Type B pancreatic cell (in vitro differentiated cells): ENCODE measurements around the gene PRKN. TPM values are rescaled to one million over a fixed set of nuclear protein-coding genes. Genes with fewer than 3 reads are reported as not detected.

ENCODE experiments used
- DNase-seq: peaks from one replicate; pipeline ENCODE4 v3.0.0; 2021; ENCODE audit warnings: mixed read lengths; ENCODE audit not compliant: unreplicated experiment; ENCODE audit errors: extremely low spot score
- H3K27ac Mint-ChIP-seq: 2 replicates; pipeline ENCODE4 v1.8.0; 2021; ENCODE audit warnings: mild to moderate bottlenecking, mixed read lengths
- H3K27me3 Mint-ChIP-seq: 2 replicates; pipeline ENCODE4 v1.8.0; 2021; ENCODE audit warnings: mixed read lengths
- H3K36me3 Mint-ChIP-seq: 2 replicates; pipeline ENCODE4 v1.8.0; 2021; ENCODE audit warnings: mixed read lengths
- H3K4me1 Mint-ChIP-seq: one replicate; pipeline ENCODE4 v1.8.0; 2021; ENCODE audit warnings: mixed read lengths; ENCODE audit not compliant: unreplicated experiment
- H3K4me3 Mint-ChIP-seq: 2 replicates; pipeline ENCODE4 v1.8.0; 2021; ENCODE audit warnings: mild to moderate bottlenecking, mixed read lengths
- H3K9me3 Mint-ChIP-seq: 2 replicates; pipeline ENCODE4 v1.8.0; 2021; ENCODE audit warnings: mixed read lengths
- total RNA-seq: library from RNA; stranded (reverse); gene quantifications from 2 replicates; pipeline ENCODE4 v1.2.1, GENCODE V29; 2021; ENCODE audit warnings: low replicate concordance
- TF ChIP-seq, protein P1 (sequence below): fragments of 200-600 bp; sonication (generic); conservative IDR thresholded peaks from 2 replicates; pipeline ENCODE4 v1.5.0; 2021; ENCODE audit warnings: antibody characterized with exemption, mild to moderate bottlenecking

Gene PRKN
- total RNA-seq, 1 donor from 2014 or later: 6.2 TPM

DNA sequence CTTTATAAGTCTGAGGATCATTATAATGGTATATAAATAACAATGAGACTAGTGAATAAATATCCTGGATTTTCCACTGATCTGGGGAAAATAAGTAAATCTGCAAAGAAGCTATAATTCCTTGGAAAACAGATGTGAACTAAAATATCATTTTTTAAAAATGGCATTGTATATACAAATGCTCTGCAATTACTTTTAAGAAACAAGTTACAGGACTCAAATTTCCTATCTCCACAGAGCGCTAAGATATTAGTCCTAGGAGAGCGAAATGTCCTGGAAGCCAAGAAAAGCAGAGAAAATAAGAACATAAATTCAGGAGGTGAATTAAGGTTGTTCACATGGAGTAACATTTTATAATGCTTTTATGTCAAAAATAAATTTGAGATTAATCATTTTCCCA is 61.3 kb downstream of the PRKN start:
- Mint-ChIP-seq H3K36me3 (no peaks in the 10 kb centered on the region), H3K27me3 (no peaks in the 10 kb centered on the region), H3K9me3 (no peaks in the 10 kb centered on the region), H3K4me3 (no peak overlapping the region), H3K4me1 (no peaks in the 10 kb centered on the region), H3K27ac (no peak overlapping the region)
- TF ChIP-seq, protein P1, sequence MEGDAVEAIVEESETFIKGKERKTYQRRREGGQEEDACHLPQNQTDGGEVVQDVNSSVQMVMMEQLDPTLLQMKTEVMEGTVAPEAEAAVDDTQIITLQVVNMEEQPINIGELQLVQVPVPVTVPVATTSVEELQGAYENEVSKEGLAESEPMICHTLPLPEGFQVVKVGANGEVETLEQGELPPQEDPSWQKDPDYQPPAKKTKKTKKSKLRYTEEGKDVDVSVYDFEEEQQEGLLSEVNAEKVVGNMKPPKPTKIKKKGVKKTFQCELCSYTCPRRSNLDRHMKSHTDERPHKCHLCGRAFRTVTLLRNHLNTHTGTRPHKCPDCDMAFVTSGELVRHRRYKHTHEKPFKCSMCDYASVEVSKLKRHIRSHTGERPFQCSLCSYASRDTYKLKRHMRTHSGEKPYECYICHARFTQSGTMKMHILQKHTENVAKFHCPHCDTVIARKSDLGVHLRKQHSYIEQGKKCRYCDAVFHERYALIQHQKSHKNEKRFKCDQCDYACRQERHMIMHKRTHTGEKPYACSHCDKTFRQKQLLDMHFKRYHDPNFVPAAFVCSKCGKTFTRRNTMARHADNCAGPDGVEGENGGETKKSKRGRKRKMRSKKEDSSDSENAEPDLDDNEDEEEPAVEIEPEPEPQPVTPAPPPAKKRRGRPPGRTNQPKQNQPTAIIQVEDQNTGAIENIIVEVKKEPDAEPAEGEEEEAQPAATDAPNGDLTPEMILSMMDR: no peak
- no peak for DNase-seq

- no peaks in the 10 kb centered on the region for H3K27me3 Mint-ChIP-seq
- no peaks in the 10 kb centered on the region for H3K36me3 Mint-ChIP-seq
- no peak overlapping the region for H3K4me3 Mint-ChIP-seq
- H3K4me1 Mint-ChIP-seq: peaks cover 5% of the 10 kb centered on the region
- H3K9me3 Mint-ChIP-seq: no peaks in the 10 kb centered on the region
- DNase-seq: no peak
- H3K27ac Mint-ChIP-seq: no peak overlapping the region
- TF ChIP-seq, protein P1: no peak
Observed at GRCh38 chr6:162653808-162654207, 73.8 kb downstream of the PRKN start.

- TF ChIP-seq, protein P1: no peak
- no peak overlapping the region for H3K27ac Mint-ChIP-seq
- peaks cover 5% of the 10 kb centered on the region for H3K4me1 Mint-ChIP-seq
- no peaks in the 10 kb centered on the region for H3K27me3 Mint-ChIP-seq
- H3K4me3 Mint-ChIP-seq: no peak overlapping the region
- H3K36me3 Mint-ChIP-seq: no peaks in the 10 kb centered on the region
- DNase-seq: no peak
- no peaks in the 10 kb centered on the region for H3K9me3 Mint-ChIP-seq
Observed at GRCh38 chr6:162651505-162651904, 76.1 kb downstream of the PRKN start.

- H3K4me1 Mint-ChIP-seq: peaks cover 5% of the 10 kb centered on the region
- no peak for DNase-seq
- no peaks in the 10 kb centered on the region for H3K27me3 Mint-ChIP-seq
- H3K9me3 Mint-ChIP-seq: no peaks in the 10 kb centered on the region
- no peak overlapping the region for H3K4me3 Mint-ChIP-seq
- TF ChIP-seq, protein P1: no peak
- no peak overlapping the region for H3K27ac Mint-ChIP-seq
- H3K36me3 Mint-ChIP-seq: no peaks in the 10 kb centered on the region
Observed at GRCh38 chr6:162649271-162649670, 78.3 kb downstream of the PRKN start.

DNA sequence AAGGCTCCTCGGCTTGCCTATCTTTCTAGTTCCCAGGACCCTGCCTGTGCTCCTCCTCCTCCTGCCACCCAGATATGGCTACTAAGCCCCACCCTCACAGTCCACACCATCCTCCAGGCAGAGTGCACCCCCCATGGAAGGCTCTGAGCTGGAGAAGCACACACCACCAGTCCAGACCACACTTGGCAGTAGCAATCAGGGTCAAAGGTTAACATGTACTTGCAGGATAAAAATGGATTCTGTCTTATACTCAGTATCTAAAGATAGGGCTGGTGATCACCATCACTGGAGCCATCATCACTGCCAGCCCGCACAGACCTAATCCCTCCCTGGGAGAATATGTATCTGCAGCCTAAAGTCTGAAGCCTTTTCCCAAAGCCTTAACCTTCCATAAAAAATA is 83.4 kb downstream of the PRKN start:
- Mint-ChIP-seq H3K27me3 (no peaks in the 10 kb centered on the region), H3K4me1 (no peaks in the 10 kb centered on the region), H3K36me3 (no peaks in the 10 kb centered on the region), H3K9me3 (peaks cover 1% of the 10 kb centered on the region), H3K27ac (no peak overlapping the region), H3K4me3 (no peak overlapping the region)
- DNase-seq: no peak
- TF ChIP-seq, protein P1: no peak

- Mint-ChIP-seq H3K4me3 (no peak overlapping the region), H3K27ac (no peak overlapping the region), H3K9me3 (peaks cover 4% of the 10 kb centered on the region), H3K27me3 (no peaks in the 10 kb centered on the region), H3K36me3 (no peaks in the 10 kb centered on the region), H3K4me1 (peaks cover 5% of the 10 kb centered on the region)
- TF ChIP-seq, protein P1: no peak
- DNase-seq: no peak
Observed at GRCh38 chr6:162640756-162641155, 86.8 kb downstream of the PRKN start.
